HEK293T (cell line): ENCODE results near the gene RCOR2.

ENCODE experiments used
- ARNT ChIP-seq: fragments of 450-650 bp; IDR thresholded peaks from 2 replicates; pipeline ENCODE4 v1.6.1; 2017; ENCODE audit warnings: mild to moderate bottlenecking
- BHLHE40 ChIP-seq: fragments of 450-650 bp; IDR thresholded peaks from 2 replicates; pipeline ENCODE4 v1.6.1; 2016; ENCODE audit warnings: mild to moderate bottlenecking, moderate library complexity, borderline replicate concordance
- ELF4 ChIP-seq: fragments of 450-650 bp; IDR thresholded peaks from 2 replicates; pipeline ENCODE4 v1.6.1; 2017; ENCODE audit warnings: antibody characterized with exemption
- FOXA1 ChIP-seq: fragments of 450-650 bp; IDR thresholded peaks from 2 replicates; pipeline ENCODE4 v1.6.1; 2016; ENCODE audit warnings: mild to moderate bottlenecking
- FOXM1 ChIP-seq: fragments of 450-650 bp; IDR thresholded peaks from 2 replicates; pipeline ENCODE4 v1.6.1; 2017; ENCODE audit warnings: mild to moderate bottlenecking, borderline replicate concordance
- HDGF ChIP-seq: fragments of 450-650 bp; IDR thresholded peaks from 2 replicates; pipeline ENCODE4 v1.6.1; 2017; ENCODE audit warnings: antibody characterized with exemption, borderline replicate concordance
- L3MBTL2 ChIP-seq: fragments of 450-650 bp; conservative IDR thresholded peaks from 2 replicates; pipeline ENCODE4 v1.6.1; 2016; ENCODE audit warnings: mild to moderate bottlenecking
- NFRKB ChIP-seq: fragments of 450-650 bp; IDR thresholded peaks from 2 replicates; pipeline ENCODE4 v1.6.1; 2016; ENCODE audit warnings: mild to moderate bottlenecking, moderate library complexity
- SP1 ChIP-seq: fragments of 450-650 bp; IDR thresholded peaks from 2 replicates; pipeline ENCODE4 v1.6.1; 2017
- SUZ12 ChIP-seq: fragments of 450-650 bp; IDR thresholded peaks from 2 replicates; pipeline ENCODE4 v1.6.1; 2016; ENCODE audit warnings: mild to moderate bottlenecking
- ZNF384 ChIP-seq: fragments of 450-650 bp; IDR thresholded peaks from 2 replicates; pipeline ENCODE4 v1.6.1; 2016

GRCh38 chr11:63887386-63887999 is 29.5 kb downstream of the RCOR2 start:
- TF ChIP-seq SP1 (no peak), HDGF (no peak), SUZ12 (no peak), ELF4 (no peak), FOXM1 (no peak), BHLHE40 (no peak), L3MBTL2 (no peak), FOXA1 (no peak), ZNF384 (no peak), NFRKB (no peak), ARNT (no peak)
